ENCODE results near the gene UTRN. TPM values are rescaled to one million over a fixed set of nuclear protein-coding genes. Genes with fewer than 3 reads are reported as not detected.

Gene UTRN
- total RNA-seq, 1 experiment from 2014 or later, result 79.7 TPM

- no peak overlapping the region for H3K27ac Mint-ChIP-seq
- no peak overlapping the region for H4K5ac ChIP-seq (ENCODE audit: insufficient read length, low read depth, low read length)
- H3K23ac ChIP-seq (ENCODE audit: insufficient read length, low read depth, low read length), result no peak overlapping the region
- H3K4me3 Mint-ChIP-seq, result no peak overlapping the region
- no peak overlapping the region for H2BK12ac ChIP-seq (ENCODE audit: insufficient read length, low read depth, low read length)
- H3K9ac ChIP-seq (ENCODE audit: extremely low read depth, insufficient read length, low read length), result no peak overlapping the region
- H2BK20ac ChIP-seq (ENCODE audit: low read depth, low read length, poor library complexity, severe bottlenecking), result no peak overlapping the region
- no peak for DNase-seq
- H3K56ac ChIP-seq (ENCODE audit: insufficient read length, low read depth, low read length), result no peak overlapping the region
- H3K9me3 Mint-ChIP-seq, result no peaks in the 10 kb centered on the region
- TF ChIP-seq, protein P1, sequence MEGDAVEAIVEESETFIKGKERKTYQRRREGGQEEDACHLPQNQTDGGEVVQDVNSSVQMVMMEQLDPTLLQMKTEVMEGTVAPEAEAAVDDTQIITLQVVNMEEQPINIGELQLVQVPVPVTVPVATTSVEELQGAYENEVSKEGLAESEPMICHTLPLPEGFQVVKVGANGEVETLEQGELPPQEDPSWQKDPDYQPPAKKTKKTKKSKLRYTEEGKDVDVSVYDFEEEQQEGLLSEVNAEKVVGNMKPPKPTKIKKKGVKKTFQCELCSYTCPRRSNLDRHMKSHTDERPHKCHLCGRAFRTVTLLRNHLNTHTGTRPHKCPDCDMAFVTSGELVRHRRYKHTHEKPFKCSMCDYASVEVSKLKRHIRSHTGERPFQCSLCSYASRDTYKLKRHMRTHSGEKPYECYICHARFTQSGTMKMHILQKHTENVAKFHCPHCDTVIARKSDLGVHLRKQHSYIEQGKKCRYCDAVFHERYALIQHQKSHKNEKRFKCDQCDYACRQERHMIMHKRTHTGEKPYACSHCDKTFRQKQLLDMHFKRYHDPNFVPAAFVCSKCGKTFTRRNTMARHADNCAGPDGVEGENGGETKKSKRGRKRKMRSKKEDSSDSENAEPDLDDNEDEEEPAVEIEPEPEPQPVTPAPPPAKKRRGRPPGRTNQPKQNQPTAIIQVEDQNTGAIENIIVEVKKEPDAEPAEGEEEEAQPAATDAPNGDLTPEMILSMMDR (conservative IDR thresholded peaks at IDR 0.05), result no peak
- H3K27me3 Mint-ChIP-seq (ENCODE audit: low read depth), result no peaks in the 10 kb centered on the region
- no peak overlapping the region for H3K4ac ChIP-seq (ENCODE audit: low read depth, low read length)
- H3K4me1 ChIP-seq (ENCODE audit: insufficient read depth, low read length), result no peaks in the 10 kb centered on the region; the same call in 1 of the 2 replicates
- no peak overlapping the region for H2AFZ ChIP-seq (ENCODE audit: low read length)
- H3K4me1 Mint-ChIP-seq, result peaks cover 18 to 19% of the 10 kb centered on the region in 2 experiments
- H4K8ac ChIP-seq (replicated peaks; ENCODE audit: insufficient read length, low read depth, low read length), result no peak overlapping the region
- no peak overlapping the region for H3K4me2 ChIP-seq (ENCODE audit: insufficient read depth, insufficient read length, low read length)
- H3K36me3 Mint-ChIP-seq (ENCODE audit: insufficient read depth in 1 of 3, low read depth in 3 of 3), result no peaks in the 10 kb centered on the region
- no peak overlapping the region for H3T11ph ChIP-seq (ENCODE audit: low read length)
- H3K14ac ChIP-seq (ENCODE audit: insufficient read depth, low read length), result no peak overlapping the region
- no peak overlapping the region for H3K27ac ChIP-seq (ENCODE audit: insufficient read length, low read depth, low read length)
- no peak overlapping the region for H2BK120ac ChIP-seq (ENCODE audit: low read depth, low read length, poor library complexity, severe bottlenecking)
- H4K91ac ChIP-seq (ENCODE audit: insufficient read length, low read depth, low read length), result no peak overlapping the region
- H2BK5ac ChIP-seq (ENCODE audit: insufficient read length, low read length), result no peak overlapping the region
- peaks cover 2% of the 10 kb centered on the region for H4K20me1 ChIP-seq (ENCODE audit: control insufficient read depth, insufficient read depth, insufficient read length)
- no peaks in the 10 kb centered on the region for H3K23me2 ChIP-seq (ENCODE audit: insufficient read length, low read depth, low read length, poor library complexity, severe bottlenecking)
- H3K9me3 ChIP-seq (ENCODE audit: control insufficient read depth, low read depth, low read length), result no peaks in the 10 kb centered on the region
- H2BK15ac ChIP-seq (ENCODE audit: low read depth, low read length), result no peak overlapping the region
- H3K18ac ChIP-seq (ENCODE audit: insufficient read length, low read depth, low read length), result no peak overlapping the region
- no peaks in the 10 kb centered on the region for H3K27me3 ChIP-seq (ENCODE audit: insufficient read depth, low read length)
- H3K79me2 ChIP-seq (ENCODE audit: insufficient read depth, low read length), result no peaks in the 10 kb centered on the region
- no peak overlapping the region for H2AK5ac ChIP-seq (ENCODE audit: insufficient read length, low read length)
- peaks cover 4% of the 10 kb centered on the region for H3K79me1 ChIP-seq (ENCODE audit: insufficient read depth, low read depth, low read length, poor library complexity, severe bottlenecking)
- no CpG with 5 or more reads among the region's 6 CpGs for WGBS (ENCODE audit: extremely low coverage, insufficient read length, low lambda C conversion rate)
These were observed 31.1 kb downstream of the UTRN start for GRCh38 chr6:144315981-144316861.
